Measurements from ENCODE around the gene BAG1.

The BAG1 gene

DNA sequence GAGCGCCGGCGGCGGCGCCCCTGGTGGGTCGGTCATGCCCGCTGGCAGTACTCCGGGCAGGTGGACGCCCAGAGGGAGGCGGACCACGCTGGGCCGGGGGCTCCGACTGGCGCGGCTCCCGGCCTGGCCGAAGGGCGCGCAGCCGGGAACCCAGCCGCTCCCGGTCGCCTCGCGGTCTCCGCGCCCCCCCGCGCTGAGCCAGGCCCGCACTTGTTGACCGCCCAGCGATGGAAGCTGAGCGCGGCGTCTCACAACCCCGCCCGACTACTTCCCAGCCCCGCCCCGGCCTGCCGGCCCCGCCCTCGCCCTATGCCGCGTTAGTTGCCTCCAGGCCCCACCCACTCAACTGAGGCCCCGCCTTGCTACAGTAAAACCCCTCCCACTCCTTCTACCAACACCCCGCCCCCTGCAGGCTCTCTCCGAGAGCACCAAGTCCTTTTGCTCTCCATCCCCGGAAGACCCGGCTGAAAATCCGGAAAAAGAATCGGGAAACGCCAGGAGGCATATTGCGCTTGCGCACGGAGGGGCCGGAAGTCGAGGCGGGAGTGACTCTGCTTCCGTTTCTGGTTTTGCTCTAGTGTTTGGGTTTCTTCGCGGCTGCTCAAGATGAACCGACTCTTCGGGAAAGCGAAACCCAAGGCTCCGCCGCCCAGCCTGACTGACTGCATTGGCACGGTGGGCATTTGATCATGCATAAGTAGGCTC lies at the start of gene BAG1, which contains the start of gene CHMP5:
TSS of gene BAG1 (minus strand) at position 236 of the 705 bp plus-strand sequence.
TSS of gene CHMP5 (plus strand) at position 577 of the 705 bp plus-strand sequence. CDS start at position 607, 30 bp downstream.
- TF ChIP-seq, protein P1, sequence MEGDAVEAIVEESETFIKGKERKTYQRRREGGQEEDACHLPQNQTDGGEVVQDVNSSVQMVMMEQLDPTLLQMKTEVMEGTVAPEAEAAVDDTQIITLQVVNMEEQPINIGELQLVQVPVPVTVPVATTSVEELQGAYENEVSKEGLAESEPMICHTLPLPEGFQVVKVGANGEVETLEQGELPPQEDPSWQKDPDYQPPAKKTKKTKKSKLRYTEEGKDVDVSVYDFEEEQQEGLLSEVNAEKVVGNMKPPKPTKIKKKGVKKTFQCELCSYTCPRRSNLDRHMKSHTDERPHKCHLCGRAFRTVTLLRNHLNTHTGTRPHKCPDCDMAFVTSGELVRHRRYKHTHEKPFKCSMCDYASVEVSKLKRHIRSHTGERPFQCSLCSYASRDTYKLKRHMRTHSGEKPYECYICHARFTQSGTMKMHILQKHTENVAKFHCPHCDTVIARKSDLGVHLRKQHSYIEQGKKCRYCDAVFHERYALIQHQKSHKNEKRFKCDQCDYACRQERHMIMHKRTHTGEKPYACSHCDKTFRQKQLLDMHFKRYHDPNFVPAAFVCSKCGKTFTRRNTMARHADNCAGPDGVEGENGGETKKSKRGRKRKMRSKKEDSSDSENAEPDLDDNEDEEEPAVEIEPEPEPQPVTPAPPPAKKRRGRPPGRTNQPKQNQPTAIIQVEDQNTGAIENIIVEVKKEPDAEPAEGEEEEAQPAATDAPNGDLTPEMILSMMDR (IDR thresholded peaks at IDR 0.05; ENCODE audit: low read depth, low read length, missing control alignments): peak; percentile 58
- DNase-seq: peak; percentile 99
- Histone ChIP-seq H3K27ac (peak within 1 kb of the TSS; percentile 67), H3K27me3 (replicated peaks) (no peaks in the 10 kb centered on the region), H3K36me3 (replicated peaks) (peaks cover 40% of the 10 kb centered on the region), H3K4me3 (ENCODE audit: low read depth, low read length) (peak within 1 kb of the TSS; percentile 99)
- in situ Hi-C loops (cut with HindIII; ENCODE audit: low pct_ligation_motif_present, low sequenced_read_pairs): no loop called here

DNA sequence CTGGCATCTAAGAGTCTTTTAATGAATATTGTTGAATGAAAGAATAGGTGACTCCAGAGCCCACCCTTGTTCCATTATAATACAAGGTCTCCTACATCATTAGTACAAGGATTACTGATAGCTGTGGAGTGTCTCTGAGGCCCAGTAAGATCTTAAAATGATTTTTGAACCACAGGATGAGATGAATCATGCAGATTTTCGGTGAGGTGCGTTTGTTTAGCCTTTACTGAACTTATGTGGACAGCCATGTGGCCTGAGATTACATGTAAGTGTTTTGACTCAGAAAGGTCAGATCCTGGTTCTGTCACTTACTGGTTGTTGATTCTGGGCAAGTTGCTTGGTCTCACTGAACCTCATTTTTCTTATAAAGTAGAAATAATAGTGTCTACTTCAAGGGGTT lies 47.4 kb upstream of the BAG1 start:
- Histone ChIP-seq H3K27ac (no peak overlapping the region), H3K4me3 (ENCODE audit: low read depth, low read length) (no peak overlapping the region), H3K36me3 (replicated peaks) (peaks cover 70% of the 10 kb centered on the region), H3K27me3 (replicated peaks) (no peaks in the 10 kb centered on the region)
- in situ Hi-C loops (cut with HindIII; ENCODE audit: low pct_ligation_motif_present, low sequenced_read_pairs): no loop called here
- TF ChIP-seq, protein P1 (IDR thresholded peaks at IDR 0.05; ENCODE audit: low read depth, low read length, missing control alignments): no peak
- peak; percentile 15 for DNase-seq

DNA sequence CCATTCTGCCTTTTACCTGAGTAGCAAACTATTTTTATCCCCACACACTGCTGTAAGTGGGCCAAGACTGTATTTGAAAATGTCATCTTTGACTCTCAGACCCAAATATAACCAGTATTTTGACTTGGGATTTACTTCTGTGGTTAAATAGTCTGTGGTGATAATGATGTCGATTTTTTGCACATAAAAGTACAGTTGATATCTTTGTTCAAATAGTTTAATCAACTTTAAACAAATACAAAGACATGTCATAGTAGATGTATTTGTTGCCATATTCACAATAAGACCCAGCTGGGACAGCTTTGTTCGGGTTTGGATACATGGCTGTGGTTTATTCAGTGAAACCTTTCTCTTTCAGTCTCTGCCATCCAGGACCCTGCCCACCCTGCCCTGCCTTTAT lies 46.2 kb upstream of the BAG1 start:
- Histone ChIP-seq H3K36me3 (replicated peaks) (peaks cover 80% of the 10 kb centered on the region), H3K27ac (no peak overlapping the region), H3K4me3 (ENCODE audit: low read depth, low read length) (no peak overlapping the region), H3K27me3 (replicated peaks) (no peaks in the 10 kb centered on the region)
- DNase-seq: no peak
- TF ChIP-seq, protein P1 (IDR thresholded peaks at IDR 0.05; ENCODE audit: low read depth, low read length, missing control alignments): no peak
- in situ Hi-C loops (cut with HindIII; ENCODE audit: low pct_ligation_motif_present, low sequenced_read_pairs): no loop called here

DNA sequence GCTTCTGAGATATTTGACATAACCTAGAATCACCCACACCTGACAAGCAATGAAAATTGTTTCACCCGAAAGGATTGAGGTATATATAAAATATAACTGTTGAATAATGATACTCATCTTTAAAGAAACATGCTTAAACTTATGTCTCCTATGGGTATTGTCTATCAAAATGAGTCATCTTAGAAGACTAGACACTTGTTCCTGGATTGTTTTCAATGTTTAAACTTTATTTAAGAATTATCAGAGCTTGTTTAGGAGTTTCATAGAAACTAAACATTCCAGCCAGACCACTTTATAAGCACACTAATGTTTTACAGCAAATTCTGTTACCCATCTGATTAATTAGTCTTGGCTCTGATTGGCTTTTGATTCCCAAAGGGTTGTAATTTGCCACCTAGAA lies 45.4 kb upstream of the BAG1 start:
- no peaks in the 10 kb centered on the region for H3K27me3 ChIP-seq (replicated peaks)
- no peak overlapping the region for H3K27ac ChIP-seq
- TF ChIP-seq, protein P1 (IDR thresholded peaks at IDR 0.05; ENCODE audit: low read depth, low read length, missing control alignments): no peak
- no peak for DNase-seq
- peaks cover 82% of the 10 kb centered on the region for H3K36me3 ChIP-seq (replicated peaks)
- no peak overlapping the region for H3K4me3 ChIP-seq (ENCODE audit: low read depth, low read length)
- in situ Hi-C loops (cut with HindIII; ENCODE audit: low pct_ligation_motif_present, low sequenced_read_pairs): no loop called here

DNA sequence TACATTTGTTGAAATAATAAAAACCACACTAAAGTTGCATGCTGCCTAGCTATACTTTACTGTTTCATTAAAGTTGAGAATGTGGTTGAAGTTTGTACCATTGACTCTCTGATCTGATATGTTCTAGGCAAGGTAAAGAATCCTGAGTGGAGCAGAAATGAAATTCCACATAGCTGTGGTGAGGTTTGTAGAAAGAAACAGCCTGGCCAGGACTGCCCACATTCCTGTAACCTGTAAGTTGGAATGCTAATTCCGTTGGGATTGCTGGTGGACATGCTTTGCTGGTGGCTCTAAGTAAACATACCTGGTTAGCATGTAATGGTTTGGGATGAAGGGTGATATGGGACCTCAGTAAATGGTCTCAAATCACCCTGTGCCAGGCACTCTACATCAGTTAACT lies 42.6 kb upstream of the BAG1 start:
- Histone ChIP-seq H3K36me3 (replicated peaks) (peaks cover 80% of the 10 kb centered on the region), H3K27ac (no peak overlapping the region), H3K4me3 (ENCODE audit: low read depth, low read length) (no peak overlapping the region), H3K27me3 (replicated peaks) (no peaks in the 10 kb centered on the region)
- no peak for DNase-seq
- TF ChIP-seq, protein P1 (IDR thresholded peaks at IDR 0.05; ENCODE audit: low read depth, low read length, missing control alignments): no peak
- in situ Hi-C loops (cut with HindIII; ENCODE audit: low pct_ligation_motif_present, low sequenced_read_pairs): no loop called here

DNA sequence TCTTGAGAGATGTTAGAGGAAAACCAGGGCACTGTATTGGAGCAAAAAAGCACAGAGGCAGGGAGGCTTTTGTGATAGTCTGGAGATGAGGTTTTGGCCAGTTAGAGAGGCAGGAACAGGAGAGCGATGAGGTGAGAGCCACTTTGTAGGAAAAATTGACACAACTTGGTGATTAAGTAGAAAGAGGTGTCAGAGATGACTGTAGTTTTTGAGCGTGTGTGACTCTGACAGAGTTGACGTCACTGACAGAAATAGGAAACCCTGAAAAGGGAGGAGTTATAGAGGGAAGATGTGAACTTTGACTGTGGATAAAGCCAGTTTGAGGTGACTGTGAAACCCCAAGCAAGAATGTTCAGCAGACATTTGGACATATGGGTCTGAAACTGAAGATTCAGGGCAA lies 41.5 kb upstream of the BAG1 start:
- TF ChIP-seq, protein P1 (IDR thresholded peaks at IDR 0.05; ENCODE audit: low read depth, low read length, missing control alignments): no peak
- in situ Hi-C loops (cut with HindIII; ENCODE audit: low pct_ligation_motif_present, low sequenced_read_pairs): no loop called here
- H3K36me3 ChIP-seq (replicated peaks): peaks cover 78% of the 10 kb centered on the region
- no peaks in the 10 kb centered on the region for H3K27me3 ChIP-seq (replicated peaks)
- no peak overlapping the region for H3K4me3 ChIP-seq (ENCODE audit: low read depth, low read length)
- no peak overlapping the region for H3K27ac ChIP-seq
- DNase-seq: no peak
